RWPE2 (cell line): ENCODE measurements around the gene RINT1.
"Not testable (repeated sequence)": the region's sequence is repeated elsewhere in the genome, so short reads cannot be mapped to it uniquely, and the experiment has no call there.

Experiments
- ATAC-seq: fragments of 200-7000 bp; cut with Tn5 transposase; 3 replicates; pipeline ENCODE4 v1.9.1; 2021; ENCODE audit warnings: low read depth
- DNase-seq: peaks from one replicate; pipeline ENCODE4 v3.0.0-alpha.2; 2020; ENCODE audit warnings: low spot score
- H3K27ac ChIP-seq: fragments of 450-650 bp; 2 replicates; pipeline ENCODE4 v1.5.1; 2017; ENCODE audit warnings: mild to moderate bottlenecking; ENCODE audit not compliant: poor library complexity, severe bottlenecking
- H3K27me3 ChIP-seq: fragments of 250-450 bp; sonication (Bioruptor Pico); 2 replicates; pipeline ENCODE4 v1.5.1; 2021; ENCODE audit warnings: mild to moderate bottlenecking, moderate library complexity; ENCODE audit not compliant: insufficient read depth, poor library complexity, severe bottlenecking
- H3K36me3 ChIP-seq: fragments of 250-450 bp; sonication (Bioruptor Pico); 2 replicates; pipeline ENCODE4 v1.5.1; 2020; ENCODE audit warnings: low read depth, mild to moderate bottlenecking, moderate library complexity
- H3K4me1 ChIP-seq: fragments of 250-450 bp; sonication (Bioruptor Pico); 2 replicates; pipeline ENCODE4 v1.5.1; 2021; ENCODE audit warnings: mild to moderate bottlenecking, moderate library complexity; ENCODE audit not compliant: insufficient read depth, poor library complexity, severe bottlenecking
- H3K4me3 ChIP-seq: fragments of 250-450 bp; sonication (Bioruptor Pico); 2 replicates; pipeline ENCODE4 v1.5.1; 2021; ENCODE audit warnings: mild to moderate bottlenecking, moderate library complexity; ENCODE audit not compliant: severe bottlenecking
- H3K9me3 ChIP-seq: fragments of 250-450 bp; sonication (Bioruptor Pico); 2 replicates; pipeline ENCODE4 v1.5.1; 2021; ENCODE audit warnings: mild to moderate bottlenecking, moderate library complexity; ENCODE audit not compliant: severe bottlenecking
- TF ChIP-seq, protein P1 (sequence below): fragments of 450-650 bp; IDR thresholded peaks from one replicate; pipeline ENCODE4 v1.5.1; 2017; ENCODE audit warnings: mild to moderate bottlenecking, moderate library complexity; ENCODE audit not compliant: poor library complexity, severe bottlenecking

Gene RINT1

DNA sequence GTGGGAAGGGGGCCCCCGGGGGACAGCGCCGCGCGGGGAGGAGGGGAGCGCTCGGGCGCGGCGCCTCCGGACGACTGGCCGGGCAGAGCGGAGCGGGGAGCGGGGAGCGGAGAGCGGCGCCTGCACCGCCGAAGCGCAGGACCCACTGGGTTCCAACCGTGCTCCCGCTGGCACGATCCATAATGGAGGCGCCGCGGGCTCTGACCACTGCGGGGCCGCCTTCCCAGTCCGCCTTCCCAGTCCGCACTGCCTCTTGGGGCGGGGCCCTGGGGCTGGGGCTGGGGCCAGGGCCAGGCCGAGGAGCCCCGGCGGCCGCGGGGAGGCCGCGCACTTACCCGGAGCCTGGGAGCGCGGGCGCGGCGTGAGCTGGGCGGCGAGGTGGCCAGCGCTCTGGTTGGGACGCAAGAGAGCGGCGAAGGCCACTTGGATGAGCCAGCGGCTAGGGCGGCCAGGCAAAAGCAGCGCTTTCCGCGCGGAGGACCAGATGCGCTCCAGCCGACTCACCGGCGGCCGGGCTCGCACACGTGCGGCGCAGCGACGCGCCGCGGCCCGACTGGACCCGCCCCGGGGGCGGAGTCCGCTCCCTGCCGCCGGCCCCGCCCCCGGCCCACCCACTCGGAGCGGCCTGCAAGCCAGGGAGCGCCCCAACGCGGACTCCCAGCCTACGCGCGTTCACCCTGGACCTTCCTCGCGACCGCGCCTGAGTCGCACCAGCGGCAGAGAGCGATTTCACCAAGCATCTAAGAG, 10.1 kb upstream of the RINT1 start, which contains the start of gene PUS7:
TSS of gene PUS7 (minus strand) at position 555 of the 747 bp plus-strand sequence. CDS start 13,759 bp downstream, outside the sequence.
- DNase-seq: peak; percentile 83
- peak within 1 kb of the TSS; percentile 78 for H3K4me3 ChIP-seq
- H3K27ac ChIP-seq: peak within 1 kb of the TSS; percentile 59
- TF ChIP-seq, protein P1, sequence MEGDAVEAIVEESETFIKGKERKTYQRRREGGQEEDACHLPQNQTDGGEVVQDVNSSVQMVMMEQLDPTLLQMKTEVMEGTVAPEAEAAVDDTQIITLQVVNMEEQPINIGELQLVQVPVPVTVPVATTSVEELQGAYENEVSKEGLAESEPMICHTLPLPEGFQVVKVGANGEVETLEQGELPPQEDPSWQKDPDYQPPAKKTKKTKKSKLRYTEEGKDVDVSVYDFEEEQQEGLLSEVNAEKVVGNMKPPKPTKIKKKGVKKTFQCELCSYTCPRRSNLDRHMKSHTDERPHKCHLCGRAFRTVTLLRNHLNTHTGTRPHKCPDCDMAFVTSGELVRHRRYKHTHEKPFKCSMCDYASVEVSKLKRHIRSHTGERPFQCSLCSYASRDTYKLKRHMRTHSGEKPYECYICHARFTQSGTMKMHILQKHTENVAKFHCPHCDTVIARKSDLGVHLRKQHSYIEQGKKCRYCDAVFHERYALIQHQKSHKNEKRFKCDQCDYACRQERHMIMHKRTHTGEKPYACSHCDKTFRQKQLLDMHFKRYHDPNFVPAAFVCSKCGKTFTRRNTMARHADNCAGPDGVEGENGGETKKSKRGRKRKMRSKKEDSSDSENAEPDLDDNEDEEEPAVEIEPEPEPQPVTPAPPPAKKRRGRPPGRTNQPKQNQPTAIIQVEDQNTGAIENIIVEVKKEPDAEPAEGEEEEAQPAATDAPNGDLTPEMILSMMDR: no peak
- H3K27me3 ChIP-seq: no peaks in the 10 kb centered on the region
- peaks cover 20% of the 10 kb centered on the region for H3K36me3 ChIP-seq
- ATAC-seq: peak; percentile 87
- peaks cover 4% of the 10 kb centered on the region for H3K4me1 ChIP-seq
- no peaks in the 10 kb centered on the region for H3K9me3 ChIP-seq

DNA sequence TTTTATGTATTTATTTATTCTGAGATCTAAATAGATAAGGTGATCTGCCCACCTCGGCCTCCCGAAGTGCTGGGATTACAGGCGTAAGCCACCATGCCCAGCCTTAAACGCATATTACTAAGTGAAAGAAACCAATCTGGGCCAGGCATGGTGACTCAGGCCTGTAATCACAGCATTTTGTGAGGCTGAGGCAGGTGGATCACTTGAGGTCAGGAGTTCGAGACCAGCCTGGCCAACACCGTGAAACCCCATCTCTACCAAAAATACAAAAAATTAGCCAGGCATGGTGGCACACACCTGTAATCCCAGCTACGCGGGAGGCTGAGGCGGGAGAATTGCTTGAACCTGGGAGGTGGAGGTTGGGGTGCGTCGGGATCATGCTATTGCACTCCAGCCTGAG, 7.6 kb upstream of the RINT1 start:
- H3K27ac ChIP-seq, H3K36me3 ChIP-seq, H3K4me1 ChIP-seq, H3K9me3 ChIP-seq, ATAC-seq, H3K4me3 ChIP-seq, DNase-seq, H3K27me3 ChIP-seq: not testable (repeated sequence)

DNA sequence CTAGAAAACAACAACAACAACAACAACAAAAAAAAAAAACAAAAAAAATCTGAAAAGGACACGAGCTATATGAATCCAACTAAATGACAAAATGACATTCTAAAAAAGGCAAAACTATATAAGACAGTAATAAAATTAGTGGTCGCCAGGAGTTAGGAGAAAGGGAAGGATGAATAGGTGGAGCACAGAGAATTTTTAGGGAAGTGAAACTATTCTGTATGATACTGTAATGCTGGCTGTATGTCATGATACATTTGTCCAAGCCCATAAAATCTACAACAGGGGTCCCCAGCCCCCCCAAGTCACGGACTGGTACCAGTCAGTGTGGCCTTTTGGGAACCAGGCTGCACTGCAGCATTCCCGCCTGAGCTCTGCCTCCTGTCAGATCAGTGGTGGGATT, 7.2 kb upstream of the RINT1 start:
- ATAC-seq: no peak
- H3K36me3 ChIP-seq: peaks cover 2% of the 10 kb centered on the region; the same call in 1 of the 2 replicates
- H3K27ac ChIP-seq: no peak overlapping the region
- no peak overlapping the region for H3K4me3 ChIP-seq
- TF ChIP-seq, protein P1: no peak
- no peak for DNase-seq
- peaks cover 4% of the 10 kb centered on the region for H3K4me1 ChIP-seq
- no peaks in the 10 kb centered on the region for H3K27me3 ChIP-seq
- no peaks in the 10 kb centered on the region for H3K9me3 ChIP-seq

DNA sequence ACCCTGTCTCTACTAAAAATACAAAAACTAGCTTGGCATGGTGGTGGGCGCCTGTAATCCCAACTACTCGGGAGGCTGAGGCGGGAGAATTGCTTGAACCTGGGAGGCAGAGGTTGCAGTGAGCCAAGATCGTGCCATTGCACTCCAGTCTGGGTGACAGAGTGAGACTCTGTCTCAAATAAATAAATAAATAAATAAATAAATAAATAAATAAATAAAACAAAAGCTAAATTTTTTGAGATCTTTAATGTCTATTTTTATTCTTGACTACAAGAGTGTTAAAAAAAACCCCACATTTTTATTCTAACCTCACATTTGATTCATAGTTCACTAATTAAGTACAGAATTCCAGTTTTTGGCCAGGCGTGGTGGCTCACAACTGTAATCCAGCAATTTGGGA, 4.3 kb upstream of the RINT1 start:
- ATAC-seq, H3K4me1 ChIP-seq, DNase-seq, H3K36me3 ChIP-seq, H3K9me3 ChIP-seq, H3K27me3 ChIP-seq, H3K27ac ChIP-seq, H3K4me3 ChIP-seq: not testable (repeated sequence)

DNA sequence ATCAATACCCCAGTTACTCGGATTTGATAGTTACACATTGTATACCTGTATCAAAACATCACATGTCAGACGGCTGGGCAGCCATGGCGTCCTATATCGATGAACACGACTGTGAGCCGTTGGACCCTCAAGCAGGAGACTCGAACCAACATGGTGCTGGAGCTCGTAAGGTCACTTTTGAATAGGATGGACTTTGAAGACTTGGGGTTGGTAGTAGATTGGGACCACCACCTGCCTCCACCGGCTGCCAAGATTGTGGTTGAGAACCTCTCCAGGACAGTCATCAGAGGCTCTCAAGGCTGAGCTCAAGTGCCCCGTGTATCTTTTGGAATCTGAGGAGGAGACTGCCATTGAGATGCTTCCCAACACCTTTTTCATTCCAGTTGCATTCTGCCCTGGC, 1.9 kb upstream of the RINT1 start:
- no peaks in the 10 kb centered on the region for H3K27me3 ChIP-seq
- no peaks in the 10 kb centered on the region for H3K9me3 ChIP-seq
- ATAC-seq (no peak), DNase-seq (no peak)
- peaks cover 5% of the 10 kb centered on the region for H3K4me1 ChIP-seq
- TF ChIP-seq, protein P1: no peak
- peaks cover 18% of the 10 kb centered on the region for H3K36me3 ChIP-seq
- no peak overlapping the region for H3K4me3 ChIP-seq
- no peak overlapping the region for H3K27ac ChIP-seq

DNA sequence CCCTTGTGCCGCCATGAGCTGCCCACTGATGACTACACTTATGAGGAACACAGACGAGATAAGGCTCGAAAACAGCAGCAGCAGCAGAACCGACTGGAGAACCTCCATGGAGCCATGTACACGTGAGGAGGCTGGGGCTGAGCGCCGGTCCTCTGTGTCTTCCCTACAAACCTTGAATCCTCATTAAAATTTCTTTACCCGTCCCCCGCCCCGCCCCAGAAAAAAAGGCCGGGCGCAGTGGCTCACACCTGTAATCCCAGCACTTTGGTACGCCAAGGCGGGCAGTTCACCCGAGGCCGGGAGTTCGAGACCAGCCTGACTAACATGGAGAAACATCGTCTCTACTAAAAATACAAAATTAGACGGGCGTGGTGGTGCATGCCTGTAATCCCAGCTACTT, 1.5 kb upstream of the RINT1 start:
- no peaks in the 10 kb centered on the region for H3K27me3 ChIP-seq
- DNase-seq (no peak), ATAC-seq (no peak)
- TF ChIP-seq, protein P1: no peak
- H3K4me3 ChIP-seq: no peak overlapping the region
- H3K27ac ChIP-seq: no peak overlapping the region
- no peaks in the 10 kb centered on the region for H3K9me3 ChIP-seq
- H3K36me3 ChIP-seq: peaks cover 19% of the 10 kb centered on the region
- H3K4me1 ChIP-seq: peaks cover 5% of the 10 kb centered on the region
